Dedifferentiated amniotic fluid mesenchymal stem cell (primary cell): ENCODE data around the gene MGME1.
A peak's percentile ranks its signal among the peaks of the same experiment; 100 is the strongest.
"Not testable (repeated sequence)": the region's sequence is repeated elsewhere in the genome, so short reads cannot be mapped to it uniquely, and the experiment has no call there.

Source experiments
- DNase-seq: peaks from one replicate; pipeline ENCODE4 v3.0.0-alpha.2; 2016; ENCODE audit errors: extremely low spot score

The MGME1 gene

DNA sequence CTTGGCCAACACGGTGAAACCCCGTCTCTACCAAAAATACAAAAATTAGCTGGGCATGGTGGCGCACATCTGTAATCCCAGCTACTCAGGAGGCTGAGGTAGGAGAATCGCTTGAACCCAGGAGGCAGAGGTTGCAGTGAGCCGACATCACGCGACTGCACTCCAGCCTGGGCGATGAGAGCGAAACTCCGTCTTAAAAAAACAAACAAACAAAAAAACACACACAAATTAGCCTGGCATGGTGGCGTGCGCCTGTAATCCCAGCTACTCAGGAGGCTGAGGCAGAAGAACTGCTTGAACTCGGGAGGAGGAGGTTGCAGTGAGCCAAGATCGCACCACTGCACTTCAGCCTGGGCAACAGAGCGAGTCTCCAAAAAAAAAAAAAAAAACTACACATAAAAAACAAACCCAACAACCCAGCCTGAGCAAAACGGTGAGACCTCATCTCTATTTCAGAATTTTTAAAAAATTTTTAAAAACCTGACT, 8.4 kb upstream of the MGME1 start:
- DNase-seq = not testable (repeated sequence)

GRCh38 chr20:17960927-17961586, 7.8 kb upstream of the MGME1 start:
- no peak for DNase-seq

- DNase-seq = no peak
Measured at GRCh38 chr20:17961587-17961940, 7.3 kb upstream of the MGME1 start.

GRCh38 chr20:17963114-17963897, 5.5 kb upstream of the MGME1 start:
- no peak for DNase-seq

GRCh38 chr20:17964073-17964472, 4.7 kb upstream of the MGME1 start:
- DNase-seq = no peak

DNA sequence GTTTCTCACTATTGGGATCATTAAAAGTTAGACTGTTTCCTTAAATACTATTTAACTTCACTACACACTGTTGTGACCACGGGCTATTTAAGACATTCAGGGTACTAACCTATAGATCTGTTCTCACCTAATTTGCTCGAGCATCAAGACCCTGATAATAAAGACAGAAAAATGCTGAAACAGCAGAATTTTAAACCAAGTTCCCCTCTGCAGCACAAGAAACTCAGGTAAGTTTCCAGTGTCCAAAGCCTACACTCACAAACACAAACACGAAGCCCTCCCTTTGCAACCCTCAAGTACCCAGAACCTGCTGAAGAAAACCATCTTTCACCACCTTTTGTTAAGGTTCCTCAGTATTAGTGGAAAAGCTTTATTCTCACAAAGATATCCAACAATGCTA, 4.2 kb upstream of the MGME1 start:
- no peak for DNase-seq

- no peak for DNase-seq
Measured at GRCh38 chr20:17965042-17965697, 3.6 kb upstream of the MGME1 start.

GRCh38 chr20:17966432-17967310, 2.1 kb upstream of the MGME1 start:
- DNase-seq = peak; percentile 27

GRCh38 chr20:17967521-17968365, 1.1 kb upstream of the MGME1 start:
- DNase-seq = peak; percentile 43

GRCh38 chr20:17969278-17969883, 563 bp downstream of the MGME1 start:
- no peak for DNase-seq

GRCh38 chr20:17969884-17970409, 1.1 kb downstream of the MGME1 start:
- peak; percentile 40 for DNase-seq

GRCh38 chr20:17971300-17972013, 2.6 kb downstream of the MGME1 start:
- DNase-seq = peak; percentile 31

- no peak for DNase-seq
Measured at GRCh38 chr20:17972121-17972520, 3.3 kb downstream of the MGME1 start.

DNA sequence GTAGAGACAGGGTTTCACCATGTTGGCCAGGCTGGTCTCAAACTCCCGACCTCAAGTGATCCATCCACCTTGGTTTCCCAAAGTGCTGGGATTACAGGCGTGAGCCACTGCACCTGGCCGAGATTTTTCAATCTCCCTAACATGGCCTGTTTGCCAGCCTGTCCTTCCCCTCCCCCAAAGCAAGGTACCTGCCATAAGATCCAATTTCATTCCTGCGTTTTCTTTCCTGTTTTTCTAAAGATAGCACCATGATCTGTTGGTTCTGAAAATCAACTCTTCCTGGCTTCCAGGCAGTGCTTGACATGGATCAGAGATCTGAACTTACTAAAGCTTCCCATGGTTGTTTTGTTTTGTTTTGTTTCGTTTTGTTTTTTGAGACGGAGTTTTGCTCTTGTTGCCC, 7.5 kb downstream of the MGME1 start:
- no peak for DNase-seq

DNA sequence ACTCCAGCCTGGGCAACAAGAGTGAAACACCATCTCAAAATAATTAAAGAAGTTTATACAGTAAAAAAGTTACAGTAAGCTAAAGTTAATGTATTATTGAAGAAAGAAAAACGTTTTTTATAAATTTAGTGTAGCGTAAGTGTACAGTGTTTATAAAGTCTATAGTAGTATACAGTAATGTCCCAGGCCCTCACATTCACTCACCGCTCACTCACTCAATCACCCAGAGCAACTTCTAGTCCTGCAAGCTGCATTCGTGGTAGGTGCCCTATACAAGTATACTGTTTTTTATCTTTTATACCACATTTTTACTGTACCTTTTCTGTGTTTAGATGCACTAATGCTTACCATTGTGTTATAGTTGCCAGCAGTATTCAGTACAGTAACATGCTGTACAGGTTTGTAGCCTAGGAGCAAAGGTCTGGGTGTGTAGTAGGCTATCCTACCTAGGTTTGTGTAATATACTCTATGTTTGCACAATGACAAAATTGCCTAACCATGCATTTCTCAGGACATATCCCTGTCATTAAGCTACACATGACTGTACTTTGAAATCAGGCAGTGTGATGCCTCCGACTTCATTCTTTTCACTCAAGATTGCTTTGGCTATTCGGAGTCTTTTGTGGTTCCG, 16.7 kb downstream of the MGME1 start:
- DNase-seq = no peak

DNA sequence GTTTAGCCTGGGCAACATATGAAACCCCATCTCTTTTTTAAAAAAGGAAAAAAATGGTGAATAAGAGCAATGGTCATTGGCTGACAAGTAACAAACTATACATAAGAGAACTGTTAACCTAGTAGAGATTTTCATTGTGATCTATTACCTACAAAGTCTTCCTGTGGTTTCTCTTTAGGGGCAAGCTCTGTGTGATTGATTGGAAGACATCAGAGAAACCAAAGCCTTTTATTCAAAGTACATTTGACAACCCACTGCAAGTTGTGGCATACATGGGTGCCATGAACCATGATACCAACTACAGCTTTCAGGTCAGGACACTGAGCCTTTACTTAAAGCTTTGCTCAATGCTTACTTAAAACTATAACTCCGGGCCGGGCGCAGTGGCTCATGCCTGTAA, 19.2 kb downstream of the MGME1 start:
- DNase-seq = no peak

- DNase-seq = no peak
Measured at GRCh38 chr20:17990278-17990972, 21.6 kb downstream of the MGME1 start.

- no peak for DNase-seq
Measured at GRCh38 chr20:17992224-17992637, 23.4 kb downstream of the MGME1 start.
